HepG2 (cell line): ENCODE measurements around the gene NPC1. TPM values are rescaled to one million over a fixed set of nuclear protein-coding genes. Genes with fewer than 3 reads are reported as not detected.

Experiments
- ATF3 ChIP-seq: sonication (generic); formaldehyde crosslinking; IDR thresholded peaks from 2 replicates; pipeline ENCODE4 v1.4.0; 2020; ENCODE audit warnings: missing genetic modification reagents
- CTCF ChIP-seq: sonication (generic); formaldehyde crosslinking; IDR thresholded peaks from 2 replicates; pipeline ENCODE4 v1.5.0; 2020; ENCODE audit warnings: mild to moderate bottlenecking, missing genetic modification reagents, moderate library complexity
- DBP ChIP-seq: sonication (generic); formaldehyde crosslinking; IDR thresholded peaks from 2 replicates; pipeline ENCODE4 v1.4.0; 2020; ENCODE audit warnings: missing genetic modification reagents; ENCODE audit errors: not compliant biosample characterization
- FOXJ3 ChIP-seq: sonication (generic); formaldehyde crosslinking; IDR thresholded peaks from 2 replicates; pipeline ENCODE4 v1.4.0; 2020; ENCODE audit warnings: missing genetic modification reagents, mild to moderate bottlenecking, borderline replicate concordance
- GTF3A ChIP-seq: sonication (generic); formaldehyde crosslinking; conservative IDR thresholded peaks from 2 replicates; pipeline ENCODE4 v1.4.0; 2020; ENCODE audit warnings: mild to moderate bottlenecking, missing genetic modification reagents
- HNRNPK ChIP-seq: fragments of 200-400 bp; formaldehyde crosslinking; IDR thresholded peaks from 2 replicates; pipeline ENCODE4 v1.6.1; 2018; ENCODE audit warnings: low read length, low read depth, moderate library complexity, mild to moderate bottlenecking; ENCODE audit not compliant: poor library complexity, severe bottlenecking
- KLF16 ChIP-seq, 2 experiments: sonication (generic) in 1 of 2; formaldehyde crosslinking in 1 of 2; IDR thresholded peaks; 2 replicates each; pipeline versions ENCODE4 v1.6.1 to v1.8.0; 2016 to 2023; ENCODE audit warnings: missing genetic modification reagents in 2 of 2, missing compliant biosample characterization in 1 of 2
- KMT2A ChIP-seq: sonication (generic); formaldehyde crosslinking; IDR thresholded peaks from 2 replicates; pipeline ENCODE4 v1.4.0; 2020; ENCODE audit warnings: missing genetic modification reagents
- MTA3 ChIP-seq: sonication (generic); formaldehyde crosslinking; IDR thresholded peaks from 2 replicates; pipeline ENCODE4 v1.4.0; 2020; ENCODE audit warnings: missing genetic modification reagents
- NR2C2 ChIP-seq: sonication (generic); formaldehyde crosslinking; IDR thresholded peaks from 2 replicates; pipeline ENCODE4 v1.4.0; 2020; ENCODE audit warnings: missing genetic modification reagents, mild to moderate bottlenecking, moderate library complexity, borderline replicate concordance
- PRDM15 ChIP-seq: sonication (generic); formaldehyde crosslinking; IDR thresholded peaks from 2 replicates; pipeline ENCODE4 v1.4.0; 2020; ENCODE audit warnings: missing genetic modification reagents
- RCOR2 ChIP-seq: IDR thresholded peaks from 2 replicates; pipeline ENCODE4 v1.6.1; 2016; ENCODE audit warnings: missing biosample characterization, missing genetic modification reagents
- SMAD1 ChIP-seq: sonication (generic); formaldehyde crosslinking; IDR thresholded peaks from 2 replicates; pipeline ENCODE4 v1.4.0; 2020; ENCODE audit warnings: missing genetic modification reagents, low read depth, mild to moderate bottlenecking, borderline replicate concordance
- SNRNP70 ChIP-seq: fragments of 200-400 bp; formaldehyde crosslinking; IDR thresholded peaks from 2 replicates; pipeline ENCODE4 v1.6.1; 2017; ENCODE audit warnings: mild to moderate bottlenecking, low read depth, low read length, moderate library complexity
- TCF7 ChIP-seq: sonication (generic); IDR thresholded peaks from 2 replicates; pipeline ENCODE4 v1.6.1; 2016; ENCODE audit warnings: antibody characterized with exemption, low read depth
- TEAD2 ChIP-seq: sonication (generic); formaldehyde crosslinking; IDR thresholded peaks from 2 replicates; pipeline ENCODE4 v1.9.0; 2021; ENCODE audit warnings: missing genetic modification reagents
- ZNF234 ChIP-seq: sonication (generic); formaldehyde crosslinking; conservative IDR thresholded peaks from 2 replicates; pipeline ENCODE4 v1.5.1; 2020; ENCODE audit warnings: mild to moderate bottlenecking, missing genetic modification reagents
- ZNF256 ChIP-seq: sonication (generic); formaldehyde crosslinking; conservative IDR thresholded peaks from 2 replicates; pipeline ENCODE4 v1.4.0; 2020; ENCODE audit warnings: missing genetic modification reagents
- ZNF326 ChIP-seq: sonication (generic); formaldehyde crosslinking; IDR thresholded peaks from 2 replicates; pipeline ENCODE4 v1.4.0; 2020; ENCODE audit warnings: missing genetic modification reagents, borderline replicate concordance
- ZNF451 ChIP-seq: sonication (generic); formaldehyde crosslinking; IDR thresholded peaks from 2 replicates; pipeline ENCODE4 v1.5.0; 2020; ENCODE audit warnings: mild to moderate bottlenecking, missing genetic modification reagents
- ZNF569 ChIP-seq: sonication (generic); formaldehyde crosslinking; IDR thresholded peaks from 2 replicates; pipeline ENCODE4 v1.5.0; 2020; ENCODE audit warnings: mild to moderate bottlenecking, missing genetic modification reagents, moderate library complexity, borderline replicate concordance
- ZNF580 ChIP-seq: IDR thresholded peaks from 2 replicates; pipeline ENCODE4 v1.6.1; 2016; ENCODE audit warnings: low read depth, borderline replicate concordance
- ZNF674 ChIP-seq: sonication (generic); formaldehyde crosslinking; IDR thresholded peaks from 2 replicates; pipeline ENCODE4 v1.5.0; 2020; ENCODE audit warnings: low read depth, mild to moderate bottlenecking, missing genetic modification reagents
- ZNF768 ChIP-seq: sonication (generic); formaldehyde crosslinking; IDR thresholded peaks from 2 replicates; pipeline ENCODE4 v1.4.0; 2020; ENCODE audit warnings: missing genetic modification reagents
- ZSCAN30 ChIP-seq: sonication (generic); formaldehyde crosslinking; IDR thresholded peaks from 2 replicates; pipeline ENCODE4 v1.5.0; 2020; ENCODE audit warnings: mild to moderate bottlenecking, missing genetic modification reagents
- polyA plus RNA-seq, 8 experiments: library from polyadenylated mRNA; depleted of rRNA in 3 of 8; stranded (reverse) in 7 of 8; unstranded in 1 of 8; fragments of >200 nt; fragmentation: Illumina TruSeq in 4 of 8; extraction: Trizol in 4 of 8; gene quantifications; 2 replicates each; pipeline versions ENCODE4 v1.2.1 to v1.2.3, GENCODE V29; 2011 to 2016; ENCODE audit warnings: low read depth in 4 of 8, missing spikeins in 1 of 8, mixed read lengths in 1 of 8; ENCODE audit not compliant: insufficient read depth in 1 of 8
- total RNA-seq, 5 experiments: library from RNA; depleted of rRNA; stranded (reverse); fragments of >200 nt; fragmentation: Illumina TruSeq; extraction: Trizol; gene quantifications; 2 replicates each; pipeline ENCODE4 v1.2.3, GENCODE V29; 2016; ENCODE audit warnings: low read depth in 1 of 5

Gene NPC1
- total and polyA plus RNA-seq, 2 of the 13 experiments (the other 11 are each of a cell fraction or from before 2014, with no cell fraction given) = 46.5 to 114 TPM

- TF ChIP-seq CTCF (CRISPR knock-in tag) (no peak), NR2C2 (CRISPR knock-in tag) (peak; percentile 83), ZNF674 (CRISPR knock-in tag) (no peak), ZNF451 (no peak), ZNF256 (CRISPR knock-in tag) (no peak), KLF16 (CRISPR knock-in tag; IDR thresholded peaks at IDR 0.05) (0 out of 4 replicates have a peak, but pooled peaks of 1 of the 2 experiments have one; percentile 39), TCF7 (peak; percentile 47), ZNF569 (CRISPR knock-in tag) (no peak), KMT2A (no peak), ZNF326 (CRISPR knock-in tag) (no peak), DBP (no peak), RCOR2 (CRISPR knock-in tag) (peak; percentile 91), PRDM15 (no peak), ATF3 (CRISPR knock-in tag) (no peak), ZNF234 (no peak), SMAD1 (no peak), ZSCAN30 (no peak), ZNF580 (CRISPR knock-in tag) (no peak), TEAD2 (no peak), MTA3 (CRISPR knock-in tag) (no peak), GTF3A (CRISPR knock-in tag) (no peak), ZNF768 (no peak), SNRNP70 (no peak), HNRNPK (no peak), FOXJ3 (CRISPR knock-in tag) (peak; percentile 86)
Observed at GRCh38 chr18:23545247-23545789, 41.0 kb downstream of the NPC1 start (continued).
